GM18517 (cell line): Measurements from ENCODE around the gene GNRHR.
A peak's percentile ranks its signal among the peaks of the same experiment; 100 is the strongest.
"Not testable (repeated sequence)": the region's sequence is repeated elsewhere in the genome, so short reads cannot be mapped to it uniquely, and the experiment has no call there.

Experiments used
- ATAC-seq: cut with Tn5 transposase; IDR thresholded peaks from one replicate; pipeline ENCODE4 v1.9.1; 2021; ENCODE audit warnings: mild to moderate bottlenecking, moderate library complexity; ENCODE audit not compliant: unreplicated experiment

GNRHR gene

GRCh38 chr4:67730511-67730910, 23.7 kb downstream of the GNRHR start:
- ATAC-seq = not testable (repeated sequence)

GRCh38 chr4:67727124-67727850, 26.9 kb downstream of the GNRHR start:
- ATAC-seq = no peak

- ATAC-seq = no peak
Observed at GRCh38 chr4:67725981-67726380, 28.2 kb downstream of the GNRHR start.

- no peak for ATAC-seq
Observed at GRCh38 chr4:67725132-67725531, 29.1 kb downstream of the GNRHR start.

GRCh38 chr4:67723949-67724348, 30.2 kb downstream of the GNRHR start:
- no peak for ATAC-seq

GRCh38 chr4:67723341-67723740, 30.8 kb downstream of the GNRHR start:
- no peak for ATAC-seq

GRCh38 chr4:67721770-67722597, 32.2 kb downstream of the GNRHR start:
- ATAC-seq = no peak

- ATAC-seq = no peak
Observed at GRCh38 chr4:67721315-67721769, 32.8 kb downstream of the GNRHR start.

GRCh38 chr4:67719953-67720617, 34.1 kb downstream of the GNRHR start:
- no peak for ATAC-seq

GRCh38 chr4:67718848-67719247, 35.3 kb downstream of the GNRHR start:
- no peak for ATAC-seq

- no peak for ATAC-seq
Observed at GRCh38 chr4:67717586-67717985, 36.6 kb downstream of the GNRHR start.

GRCh38 chr4:67714955-67715354, 39.2 kb downstream of the GNRHR start:
- ATAC-seq = no peak

GRCh38 chr4:67714248-67714583, 40.0 kb downstream of the GNRHR start:
- ATAC-seq = peak; percentile 73

GRCh38 chr4:67713529-67714247, 40.5 kb downstream of the GNRHR start:
- peak; percentile 22 for ATAC-seq

GRCh38 chr4:67712650-67713528, 41.3 kb downstream of the GNRHR start:
- ATAC-seq = no peak

GRCh38 chr4:67712000-67712625, 42.1 kb downstream of the GNRHR start:
- ATAC-seq = no peak

GRCh38 chr4:67706682-67707081, 47.5 kb downstream of the GNRHR start:
- not testable (repeated sequence) for ATAC-seq

GRCh38 chr4:67704843-67705242, 49.3 kb downstream of the GNRHR start:
- no peak for ATAC-seq

- ATAC-seq = no peak
Observed at GRCh38 chr4:67702166-67702565, 52.0 kb downstream of the GNRHR start.

- peak; percentile 29 for ATAC-seq
Observed at GRCh38 chr4:67701517-67701850, 52.7 kb downstream of the GNRHR start.
